PC-9 (cell line): ENCODE measurements around the gene FBXO5.

ENCODE experiments used
- EZH2 ChIP-seq: fragments of 200-600 bp; sonication (generic); IDR thresholded peaks from 2 replicates; pipeline ENCODE4 v1.8.0; 2017; ENCODE audit warnings: antibody characterized with exemption, low read depth
- TF ChIP-seq, protein P1 (sequence below): fragments of 200-600 bp; sonication (generic); conservative IDR thresholded peaks from 2 replicates; pipeline ENCODE4 v1.6.1; 2017; ENCODE audit warnings: mixed run types, antibody characterized with exemption, mild to moderate bottlenecking, moderate library complexity

DNA sequence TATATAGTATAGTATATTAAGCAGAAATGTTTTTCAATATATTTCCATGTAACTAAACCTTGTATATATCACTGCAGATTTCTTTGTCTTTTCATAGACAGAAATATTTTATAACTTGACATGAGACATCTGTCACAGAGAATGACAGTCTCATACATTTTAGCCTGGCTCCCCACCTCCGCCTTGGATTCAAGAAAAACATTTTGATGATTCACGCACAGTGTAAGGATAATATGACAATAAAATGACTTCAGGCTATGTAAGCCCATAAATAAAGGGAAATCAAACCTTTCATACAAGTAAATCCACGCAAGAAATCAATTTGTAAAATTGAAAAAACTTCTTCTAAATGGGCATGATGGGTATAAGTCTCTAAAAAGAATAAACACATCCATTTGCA lies 36.4 kb downstream of the FBXO5 start:
- TF ChIP-seq, protein P1, sequence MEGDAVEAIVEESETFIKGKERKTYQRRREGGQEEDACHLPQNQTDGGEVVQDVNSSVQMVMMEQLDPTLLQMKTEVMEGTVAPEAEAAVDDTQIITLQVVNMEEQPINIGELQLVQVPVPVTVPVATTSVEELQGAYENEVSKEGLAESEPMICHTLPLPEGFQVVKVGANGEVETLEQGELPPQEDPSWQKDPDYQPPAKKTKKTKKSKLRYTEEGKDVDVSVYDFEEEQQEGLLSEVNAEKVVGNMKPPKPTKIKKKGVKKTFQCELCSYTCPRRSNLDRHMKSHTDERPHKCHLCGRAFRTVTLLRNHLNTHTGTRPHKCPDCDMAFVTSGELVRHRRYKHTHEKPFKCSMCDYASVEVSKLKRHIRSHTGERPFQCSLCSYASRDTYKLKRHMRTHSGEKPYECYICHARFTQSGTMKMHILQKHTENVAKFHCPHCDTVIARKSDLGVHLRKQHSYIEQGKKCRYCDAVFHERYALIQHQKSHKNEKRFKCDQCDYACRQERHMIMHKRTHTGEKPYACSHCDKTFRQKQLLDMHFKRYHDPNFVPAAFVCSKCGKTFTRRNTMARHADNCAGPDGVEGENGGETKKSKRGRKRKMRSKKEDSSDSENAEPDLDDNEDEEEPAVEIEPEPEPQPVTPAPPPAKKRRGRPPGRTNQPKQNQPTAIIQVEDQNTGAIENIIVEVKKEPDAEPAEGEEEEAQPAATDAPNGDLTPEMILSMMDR, result no peak
- no peak for TF ChIP-seq EZH2
